NCI-H2029 treated with DMSO at 0.1 percent for 48 hours (cell line): ENCODE data around the gene ARMH3.
"Not testable (repeated sequence)": the region's sequence is repeated elsewhere in the genome, so short reads cannot be mapped to it uniquely, and the experiment has no call there.

Experiments
- DNase-seq: peaks from one replicate; lab custom pipeline; 2025; lab: John Stamatoyannopoulos, UW

ARMH3 gene

DNA sequence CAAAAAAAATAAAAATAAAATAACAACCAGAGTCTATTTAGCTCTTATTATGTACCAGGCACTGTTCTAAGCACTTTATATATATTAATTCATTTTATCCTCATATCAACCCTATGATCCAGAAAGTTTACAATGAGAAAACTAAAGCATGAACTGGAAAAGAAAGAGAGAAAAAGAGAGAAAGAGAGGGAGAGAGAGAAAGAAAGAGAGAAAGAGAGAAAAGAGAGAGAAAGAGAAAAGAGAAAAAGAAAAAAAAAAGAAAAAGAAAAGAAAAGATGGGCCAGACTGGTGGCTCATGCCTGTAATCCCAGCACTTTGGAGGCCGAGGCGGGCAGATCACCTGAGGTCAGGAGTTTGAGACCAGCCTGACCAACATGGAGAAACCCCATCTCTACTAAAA lies 9.9 kb downstream of the ARMH3 start:
- DNase-seq, result no peak

DNA sequence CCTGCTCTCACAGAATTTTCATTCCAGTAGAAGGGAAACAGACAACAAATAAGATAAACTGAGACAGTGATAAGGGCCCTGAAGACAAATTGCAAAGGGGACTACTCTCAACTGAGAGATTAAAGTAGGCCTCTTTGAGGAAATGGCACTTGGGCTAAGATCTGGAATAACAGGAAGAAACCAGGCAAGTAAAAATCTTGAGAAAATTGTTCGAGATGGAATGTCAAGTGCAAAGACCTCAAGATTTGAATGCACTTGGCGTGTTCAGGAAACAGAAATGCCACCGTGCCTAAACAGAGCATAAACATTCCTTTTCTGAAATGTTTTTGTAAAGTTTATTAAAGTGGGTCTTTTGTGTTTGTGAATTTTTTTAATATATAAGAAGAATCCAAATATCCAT lies 10.7 kb downstream of the ARMH3 start:
- DNase-seq, result no peak

DNA sequence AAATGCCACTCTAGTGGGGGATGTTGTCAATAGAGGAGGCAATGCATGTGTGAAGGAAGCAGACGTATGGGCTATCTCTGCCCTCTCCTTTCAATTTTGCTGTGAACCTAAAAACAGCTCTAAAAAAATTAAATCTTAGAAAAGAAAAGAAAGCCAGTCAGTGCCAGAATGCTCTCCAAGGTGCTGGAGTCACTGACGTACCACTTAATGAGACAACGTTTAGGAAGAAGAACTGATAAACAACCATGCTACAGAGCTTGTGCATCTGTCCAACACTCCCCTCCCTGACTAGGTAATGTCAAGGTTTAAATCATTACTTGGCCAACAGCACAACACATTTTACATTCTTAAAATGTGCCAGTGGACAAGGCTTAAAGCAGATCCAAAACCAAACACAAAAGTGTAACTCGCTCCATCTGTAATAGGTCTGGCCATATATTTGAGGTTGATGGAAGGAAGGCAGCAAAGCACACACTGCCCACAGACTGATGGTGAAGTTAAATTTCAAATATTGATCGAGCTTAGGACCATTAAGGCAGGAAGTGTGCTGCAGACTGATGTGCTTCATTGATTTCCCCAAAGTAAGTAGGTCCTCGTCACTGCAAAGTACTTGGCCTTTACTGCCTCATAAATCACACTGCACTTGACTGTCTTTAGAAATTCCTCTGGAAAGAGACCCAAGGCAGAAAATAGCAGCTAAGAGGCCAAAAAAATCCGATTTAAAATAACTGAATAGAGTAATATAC lies 15.5 kb downstream of the ARMH3 start:
- no peak for DNase-seq

DNA sequence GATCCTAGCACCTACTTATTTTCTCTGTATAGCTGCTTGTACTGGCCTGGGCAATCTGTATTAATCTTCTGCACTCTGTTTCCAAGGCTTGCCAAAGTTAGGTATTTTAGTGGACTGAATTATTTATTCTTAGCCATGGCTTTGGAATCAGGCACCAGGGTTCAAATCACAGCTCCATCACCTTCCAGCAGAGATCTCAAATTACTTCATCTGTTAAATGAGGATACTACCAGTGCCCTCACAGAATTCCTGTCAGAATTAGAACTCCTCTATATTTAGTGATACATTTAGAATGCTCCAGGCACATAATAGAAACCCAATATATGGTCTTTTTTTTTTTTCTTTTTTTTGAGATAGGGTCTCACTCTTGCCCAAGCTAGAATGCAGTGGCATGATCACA lies 17.6 kb downstream of the ARMH3 start:
- DNase-seq, result no peak

GRCh38 chr10:102035807-102036206 lies 20.2 kb downstream of the ARMH3 start:
- DNase-seq, result not testable (repeated sequence)

DNA sequence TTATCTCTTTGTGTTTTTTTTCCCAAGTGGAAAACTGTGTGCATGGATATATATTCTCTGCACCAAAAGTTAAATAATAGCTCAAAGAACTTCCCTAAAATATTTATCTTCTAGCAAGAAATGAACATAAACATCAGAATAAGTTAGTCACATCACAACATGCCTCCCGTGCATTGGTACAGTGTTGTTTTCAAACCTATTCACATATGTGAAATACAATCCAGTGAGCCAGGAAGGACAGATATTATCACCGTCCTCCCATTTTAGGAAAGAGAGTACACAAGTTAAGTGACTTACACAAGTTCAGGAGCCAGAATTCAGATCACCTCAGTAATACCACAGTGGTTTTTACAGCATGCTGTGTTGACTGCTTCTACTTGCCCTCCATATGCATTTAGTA lies 22.2 kb downstream of the ARMH3 start:
- DNase-seq, result no peak

GRCh38 chr10:102027261-102027660 lies 28.7 kb downstream of the ARMH3 start:
- DNase-seq, result no peak

DNA sequence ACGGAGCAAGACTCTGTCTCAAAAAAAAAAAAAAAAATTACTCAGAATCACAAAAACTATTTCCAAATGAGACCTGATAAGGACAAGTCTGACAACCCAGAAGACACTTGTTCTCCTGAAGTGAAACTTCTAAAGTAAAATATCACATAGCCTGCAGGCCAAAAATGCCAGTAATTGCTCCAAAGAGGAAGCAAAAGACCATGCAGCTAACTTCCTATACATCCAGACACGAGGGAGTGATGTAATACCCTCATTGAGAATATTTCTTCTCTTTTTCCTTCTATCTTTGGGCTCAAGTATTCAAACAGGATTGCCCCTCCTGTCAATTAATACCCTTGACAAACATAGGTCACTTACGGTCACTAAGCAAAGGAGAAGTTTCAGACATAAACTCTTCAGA lies 31.2 kb downstream of the ARMH3 start:
- DNase-seq, result no peak

- DNase-seq, result no peak
Measured at GRCh38 chr10:102020938-102021337, 35.0 kb downstream of the ARMH3 start.

DNA sequence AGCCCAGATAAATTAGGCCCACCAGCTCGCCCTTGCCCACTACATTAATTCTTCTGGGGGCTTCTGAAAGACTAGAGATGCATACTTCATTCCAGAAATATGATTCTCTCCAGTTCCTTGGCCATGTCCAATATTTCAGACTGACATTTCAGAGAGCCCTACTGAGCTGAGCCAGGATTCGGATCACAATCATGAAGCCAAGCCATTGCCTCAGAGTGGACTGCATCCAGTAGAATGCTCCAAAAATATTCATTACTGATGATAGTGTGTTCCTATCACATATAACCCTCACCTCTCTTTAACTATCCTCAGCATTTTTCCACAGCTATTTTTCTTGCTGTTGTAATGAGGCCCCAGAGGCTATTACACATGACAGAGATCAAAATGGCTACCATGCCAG lies 38.7 kb downstream of the ARMH3 start:
- DNase-seq, result no peak

GRCh38 chr10:102016416-102016815 lies 39.6 kb downstream of the ARMH3 start:
- no peak for DNase-seq

- no peak for DNase-seq
Measured at GRCh38 chr10:102010961-102011360, 45.0 kb downstream of the ARMH3 start.

- DNase-seq, result peak; percentile 30
Measured at GRCh38 chr10:102009801-102010425, 46.1 kb downstream of the ARMH3 start.

- no peak for DNase-seq
Measured at GRCh38 chr10:102007796-102008195, 48.2 kb downstream of the ARMH3 start.

DNA sequence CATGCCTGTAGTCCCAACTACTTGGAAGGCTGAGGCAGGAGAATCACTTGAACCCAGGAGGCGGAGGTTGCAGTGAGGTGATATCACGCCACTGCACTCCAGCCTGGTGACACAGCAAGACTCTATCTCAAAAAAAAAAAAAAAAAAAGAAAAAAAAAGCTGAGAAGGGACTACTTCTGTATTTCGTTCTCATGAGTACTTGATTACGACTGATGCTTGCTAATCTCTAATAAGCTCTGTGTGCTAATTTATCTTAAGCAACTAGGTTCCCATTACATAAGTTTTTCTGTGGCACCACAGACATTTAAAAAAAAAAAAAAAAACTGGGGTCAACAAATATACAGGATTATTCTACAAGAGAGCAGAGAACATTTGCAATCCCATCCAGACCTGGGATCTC lies 48.9 kb downstream of the ARMH3 start:
- DNase-seq, result not testable (repeated sequence)

GRCh38 chr10:102004376-102004775 lies 51.6 kb downstream of the ARMH3 start:
- DNase-seq, result no peak

DNA sequence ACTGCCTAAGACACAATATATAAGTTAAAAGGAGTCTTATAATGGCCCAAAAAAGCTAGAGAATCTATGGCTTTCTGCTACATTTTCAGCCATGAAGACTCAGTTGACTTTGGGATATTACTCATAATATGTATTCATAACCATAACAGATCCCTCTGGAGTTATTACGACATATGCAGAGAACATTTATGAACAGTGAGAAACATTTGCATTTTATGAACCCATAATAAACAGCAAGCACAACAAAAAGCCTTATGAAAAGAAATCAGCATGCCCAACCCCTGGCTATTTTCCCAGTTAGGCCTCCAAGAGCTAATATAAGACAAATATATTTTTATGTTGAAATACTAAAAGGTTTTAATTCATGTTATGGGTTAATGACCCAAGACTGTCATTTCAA lies 52.4 kb downstream of the ARMH3 start:
- DNase-seq, result no peak

- no peak for DNase-seq
Measured at GRCh38 chr10:102001435-102002068, 54.4 kb downstream of the ARMH3 start.

DNA sequence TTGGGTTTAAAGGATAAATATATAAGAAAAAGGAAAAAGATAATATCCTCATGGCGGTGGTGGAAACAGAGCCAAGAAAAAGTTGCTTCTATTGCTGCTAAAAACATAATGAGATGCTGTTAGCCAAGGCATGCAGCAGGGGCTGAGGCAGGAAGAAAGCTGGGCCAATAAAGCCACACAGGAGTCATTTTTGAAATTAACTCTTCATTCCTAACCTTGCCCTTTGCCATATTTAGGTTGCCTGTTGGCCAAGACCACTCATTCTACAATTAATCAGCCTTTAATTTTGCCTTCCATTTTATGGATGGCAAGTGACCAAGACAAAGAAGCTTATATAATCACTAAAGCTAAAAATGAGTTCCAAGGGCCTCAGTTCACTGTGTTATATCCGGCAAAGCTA lies 58.2 kb downstream of the ARMH3 start:
- DNase-seq, result no peak

DNA sequence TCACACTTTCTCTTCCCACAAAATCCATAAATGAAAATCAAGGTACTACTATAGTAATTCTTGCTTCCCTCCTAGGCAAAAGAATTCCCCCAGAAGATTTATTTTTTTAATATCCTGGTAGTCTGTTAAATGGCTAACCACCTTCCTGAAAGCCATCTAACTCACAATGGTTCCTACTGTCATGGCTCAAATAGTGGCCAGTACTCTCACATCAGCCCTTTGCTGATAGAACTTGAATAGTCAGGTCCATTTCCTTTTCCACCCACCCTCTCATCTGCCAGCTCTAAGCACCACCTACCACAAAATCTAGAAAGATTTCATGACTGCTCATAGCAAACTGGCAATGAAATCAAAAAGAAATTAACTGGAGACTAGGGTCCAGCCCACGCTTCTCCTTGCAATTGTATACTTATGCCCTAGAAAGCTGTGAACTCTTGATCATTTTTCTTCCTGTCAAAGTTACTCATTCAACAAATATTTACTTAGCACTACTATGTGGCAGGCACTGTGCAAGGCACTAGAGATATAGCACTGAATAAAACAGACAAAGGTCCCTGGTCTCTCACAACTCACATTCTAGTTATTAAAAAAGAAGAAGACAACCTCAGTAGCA lies 60.4 kb downstream of the ARMH3 start:
- DNase-seq, result no peak

DNA sequence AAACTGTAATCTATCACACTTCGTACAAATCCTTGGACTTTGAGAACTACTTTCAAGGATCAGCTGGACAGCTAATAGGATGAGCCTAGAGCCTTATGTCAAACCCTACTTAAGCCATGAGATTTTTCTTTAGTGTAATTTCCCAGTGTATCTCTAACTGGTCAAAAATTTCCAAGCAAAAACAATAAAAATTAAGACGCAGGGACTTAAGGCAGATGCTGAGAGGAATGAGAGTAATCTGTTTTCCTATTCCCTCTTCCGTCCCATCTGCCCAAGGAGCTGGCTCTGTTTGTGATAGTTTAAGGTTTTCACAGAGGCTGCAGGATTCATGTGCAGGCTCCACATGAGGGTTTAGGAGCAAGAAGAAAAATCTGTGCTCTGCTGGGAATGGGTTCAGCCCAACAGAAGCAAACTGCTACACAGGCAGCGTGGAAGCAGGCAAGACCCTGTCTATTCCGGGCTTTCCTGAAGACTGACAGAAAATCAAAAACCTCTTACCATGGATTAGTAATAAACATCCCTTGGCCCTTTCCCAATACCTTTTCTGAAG lies 62.2 kb downstream of the ARMH3 start:
- no peak for DNase-seq

DNA sequence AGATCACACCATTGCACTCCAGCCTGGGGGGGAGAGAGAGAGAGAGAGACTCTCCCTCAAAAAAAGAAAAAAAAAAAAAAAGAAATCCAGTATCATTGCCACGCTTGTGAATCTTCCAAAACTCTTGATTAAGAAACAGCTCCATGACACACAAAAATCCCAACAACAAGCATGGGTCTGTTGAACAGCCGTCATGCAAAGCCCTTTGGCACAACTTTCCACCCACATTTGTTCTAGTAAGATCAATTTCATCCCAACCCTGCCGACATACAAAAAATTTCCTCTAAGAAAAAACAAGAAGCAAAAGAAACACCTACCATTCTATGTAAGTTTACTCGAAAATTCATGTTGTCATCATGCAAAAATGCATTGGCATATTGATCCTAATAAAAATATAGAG lies 62.8 kb downstream of the ARMH3 start:
- DNase-seq, result no peak

GRCh38 chr10:101987136-101987535 lies 68.8 kb downstream of the ARMH3 start:
- DNase-seq, result no peak
